Liver (tissue), 9 donors: ENCODE data around the gene CHEK1. TPM values are rescaled to one million over a fixed set of nuclear protein-coding genes. Genes with fewer than 3 reads are reported as not detected.

Source experiments
- DNase-seq: peaks from one replicate; pipeline ENCODE4 v3.0.0-alpha.2; 2017; ENCODE audit warnings: low spot score
- H3K27ac ChIP-seq, 2 donors: one replicate each; pipeline ENCODE4 v1.7.0; 2013; ENCODE audit warnings: inconsistent platforms in 2 of 2, low read length in 2 of 2, control low read depth in 1 of 2, low read depth in 1 of 2, mild to moderate bottlenecking in 1 of 2
- H3K27me3 ChIP-seq, 4 donors: one replicate each; pipeline versions ENCODE4 v1.6.1 to v1.7.0; 2013; ENCODE audit warnings: low read length in 3 of 4, inconsistent platforms in 1 of 4, mild to moderate bottlenecking in 1 of 4, moderate library complexity in 1 of 4; ENCODE audit not compliant: control insufficient read depth in 4 of 4, insufficient read depth in 4 of 4
- H3K36me3 ChIP-seq, 4 donors: one replicate each; pipeline versions ENCODE4 v1.6.1 to v1.7.0; 2013; ENCODE audit warnings: low read length in 3 of 4, mild to moderate bottlenecking in 3 of 4, low read depth in 1 of 4, moderate library complexity in 1 of 4; ENCODE audit not compliant: control insufficient read depth in 4 of 4, insufficient read depth in 3 of 4
- H3K4me1 ChIP-seq, 4 donors: one replicate each; pipeline versions ENCODE4 v1.6.1 to v1.7.0; 2013; ENCODE audit warnings: low read length in 3 of 4, mild to moderate bottlenecking in 3 of 4, moderate library complexity in 1 of 4; ENCODE audit not compliant: control insufficient read depth in 4 of 4, insufficient read depth in 4 of 4
- H3K4me3 ChIP-seq, 3 donors: one replicate each; pipeline versions ENCODE4 v1.6.1 to v1.7.0; 2013; ENCODE audit warnings: low read length in 3 of 3, control low read depth in 1 of 3, low read depth in 1 of 3, mild to moderate bottlenecking in 1 of 3
- H3K9ac ChIP-seq, 2 donors: one replicate each; pipeline ENCODE4 v1.7.0; 2013; ENCODE audit warnings: low read length in 2 of 2, mild to moderate bottlenecking in 2 of 2, moderate library complexity in 2 of 2, control low read depth in 1 of 2, low read depth in 1 of 2
- H3K9me3 ChIP-seq, 4 donors: one replicate each; pipeline versions ENCODE4 v1.6.1 to v1.7.0; 2013; ENCODE audit warnings: low read length in 3 of 4; ENCODE audit not compliant: control insufficient read depth in 4 of 4
- ATF3 ChIP-seq: IDR thresholded peaks from 2 replicates; pipeline ENCODE4 v1.6.1; 2016; ENCODE audit warnings: antibody characterized with exemption
- CTCF ChIP-seq: fragments of 150-350 bp; IDR thresholded peaks from 2 replicates; pipeline ENCODE4 v1.5.1; 2017; ENCODE audit warnings: improper control_type of control experiment, low read depth, low read length; ENCODE audit not compliant: missing input control
- EGR1 ChIP-seq, 2 donors: IDR thresholded peaks; 2 replicates each; pipeline ENCODE4 v1.6.1; 2016 to 2018; ENCODE audit warnings: antibody characterized with exemption in 2 of 2, low read depth in 2 of 2
- FOXA1 ChIP-seq: IDR thresholded peaks from 2 replicates; pipeline ENCODE4 v1.6.1; 2016; ENCODE audit warnings: antibody characterized with exemption
- FOXA2 ChIP-seq: IDR thresholded peaks from 2 replicates; pipeline ENCODE4 v1.6.1; 2016; ENCODE audit warnings: antibody characterized with exemption
- GABPA ChIP-seq, 2 donors: IDR thresholded peaks in 1 of 2; conservative IDR thresholded peaks in 1 of 2; 2 replicates each; pipeline ENCODE4 v1.6.1; 2016; ENCODE audit warnings: antibody characterized with exemption in 2 of 2, mild to moderate bottlenecking in 1 of 2, moderate library complexity in 1 of 2
- HNF4A ChIP-seq, 2 donors: conservative IDR thresholded peaks; 2 replicates each; pipeline ENCODE4 v1.6.1; 2016; ENCODE audit warnings: antibody characterized with exemption in 2 of 2, mild to moderate bottlenecking in 2 of 2
- HNF4G ChIP-seq: IDR thresholded peaks from 2 replicates; pipeline ENCODE4 v1.6.1; 2016; ENCODE audit warnings: antibody characterized with exemption
- JUND ChIP-seq, 2 donors: IDR thresholded peaks; 2 replicates each; pipeline ENCODE4 v1.6.1; 2016; ENCODE audit warnings: antibody characterized with exemption in 2 of 2
- MAX ChIP-seq: IDR thresholded peaks from 2 replicates; pipeline ENCODE4 v1.6.1; 2016; ENCODE audit warnings: antibody characterized with exemption
- RAD21 ChIP-seq, 2 donors: IDR thresholded peaks; 2 replicates each; pipeline ENCODE4 v1.6.1; 2016; ENCODE audit warnings: antibody characterized with exemption in 2 of 2, mild to moderate bottlenecking in 2 of 2
- REST ChIP-seq: IDR thresholded peaks from 2 replicates; pipeline ENCODE4 v1.6.1; 2016; ENCODE audit warnings: antibody characterized with exemption, mild to moderate bottlenecking
- RXRA ChIP-seq, 2 donors: IDR thresholded peaks; 2 replicates each; pipeline ENCODE4 v1.6.1; 2017 to 2018; ENCODE audit warnings: antibody characterized with exemption in 2 of 2, mild to moderate bottlenecking in 1 of 2
- TAF1 ChIP-seq: conservative IDR thresholded peaks from 2 replicates; pipeline ENCODE4 v1.6.1; 2016; ENCODE audit warnings: antibody characterized with exemption, mild to moderate bottlenecking
- YY1 ChIP-seq: IDR thresholded peaks from 2 replicates; pipeline ENCODE4 v1.6.1; 2016; ENCODE audit warnings: antibody characterized with exemption, mild to moderate bottlenecking
- ZBTB33 ChIP-seq: IDR thresholded peaks from 2 replicates; pipeline ENCODE4 v1.6.1; 2016; ENCODE audit warnings: antibody characterized with exemption
- WGBS: extraction: QIAGEN DNeasy Blood & Tissue Kit; methylation state at CpG from one replicate; pipeline ENCODE4 v1.1.7; 2013; 5-methylcytosine and 5-hydroxymethylcytosine counted together
- polyA plus RNA-seq, 2 donors: library from polyadenylated mRNA; stranded (reverse) in 1 of 2; unstranded in 1 of 2; fragments of 200-250 nt in 1 of 2; fragments of >200 nt in 1 of 2; fragmentation: Nextera tagmentation in 1 of 2; extraction: Ambion mirVana in 1 of 2; gene quantifications; one replicate each; pipeline versions ENCODE4 v1.2.1 to v1.2.3, GENCODE V29; 2013 to 2015
- total RNA-seq, 2 donors: library from RNA; depleted of rRNA; stranded (reverse); fragments of >200 nt; gene quantifications; one replicate each; pipeline ENCODE4 v1.2.3, GENCODE V29; 2014
- donor health status: healthy.
- donor health status: healthy.
- donor health status: healthy.
- donor health status: healthy.
- donor health status: healthy.

Gene CHEK1
- total and polyA plus RNA-seq, 4 donors = 0.59 to 21.7 (median 0.85) TPM

- H3K9me3 ChIP-seq = no peaks in the 10 kb centered on the region
- no peak overlapping the region for H3K9ac ChIP-seq
- no peak for DNase-seq
- no peaks in the 10 kb centered on the region for H3K27me3 ChIP-seq
- WGBS = 64% methylated on average over 3 of the region's 3 CpGs
- H3K4me3 ChIP-seq = no peak overlapping the region
- peaks cover 0 to 11% (median 4%) of the 10 kb centered on the region in 4 donors for H3K4me1 ChIP-seq
- H3K36me3 ChIP-seq = peaks cover 8 to 14% (median 11%) of the 10 kb centered on the region in 4 donors
- TF ChIP-seq REST (no peak), MAX (no peak), ATF3 (no peak), CTCF (no peak), YY1 (no peak), EGR1 (IDR thresholded peaks at IDR 0.05; ENCODE audit: low read depth in 2 of 2) (no peak), TAF1 (no peak), FOXA1 (no peak), FOXA2 (no peak), RXRA (IDR thresholded peaks at IDR 0.05) (no peak), HNF4G (no peak), RAD21 (IDR thresholded peaks at IDR 0.05) (no peak), GABPA (IDR thresholded peaks at IDR 0.05 in 1 of 2, conservative IDR thresholded peaks at IDR 0.05 in 1 of 2) (no peak), HNF4A (conservative IDR thresholded peaks at IDR 0.05) (no peak), JUND (IDR thresholded peaks at IDR 0.05) (no peak), ZBTB33 (no peak)
- H3K27ac ChIP-seq = no peak overlapping the region
These were observed 36.5 kb upstream of the CHEK1 start for GRCh38 chr11:125588505-125588904.
